HG02763 (cell line): ENCODE measurements around the gene KRTAP22-2.

Source experiments
- ATAC-seq: cut with Tn5 transposase; IDR thresholded peaks from one replicate; pipeline ENCODE4 v1.9.1; 2021; ENCODE audit warnings: mild to moderate bottlenecking, moderate library complexity; ENCODE audit not compliant: unreplicated experiment

The KRTAP22-2 gene

DNA sequence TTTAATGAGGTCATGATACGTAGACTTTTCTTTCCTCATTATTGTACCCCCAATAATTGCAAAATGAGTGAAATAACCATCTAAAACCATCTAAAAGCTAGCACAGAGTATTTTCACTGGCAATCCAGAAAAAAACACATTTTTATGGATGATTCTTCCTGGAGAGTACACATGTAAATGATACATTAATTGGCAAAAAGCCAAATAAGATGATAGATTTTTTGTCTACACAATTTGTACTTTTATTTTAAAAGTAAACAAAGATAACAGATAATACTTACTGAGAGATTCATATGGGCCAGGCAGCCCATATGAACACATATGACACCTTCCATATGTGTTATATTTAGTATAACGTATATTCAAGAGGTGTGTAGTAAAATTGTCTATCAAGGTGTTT is 26.6 kb downstream of the KRTAP22-2 start:
- no peak for ATAC-seq

DNA sequence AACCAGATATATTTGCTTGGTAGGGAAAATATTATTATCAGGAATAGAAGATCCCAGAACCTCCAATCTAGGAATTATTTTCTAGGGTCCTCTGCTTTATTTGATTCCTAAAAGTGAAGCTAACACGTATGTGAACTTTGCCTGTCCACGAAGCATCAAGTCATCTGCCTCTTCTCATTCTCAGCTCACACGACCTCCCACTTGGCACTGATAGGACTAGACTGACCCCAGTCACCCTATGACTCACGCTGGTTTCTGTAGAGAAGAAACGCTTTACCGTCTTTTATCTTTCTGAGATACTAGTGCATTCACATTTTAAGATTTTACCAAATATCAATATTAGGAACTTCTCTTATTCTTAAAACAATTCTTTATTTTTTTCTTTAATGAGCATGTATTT is 27.1 kb downstream of the KRTAP22-2 start:
- no peak for ATAC-seq

DNA sequence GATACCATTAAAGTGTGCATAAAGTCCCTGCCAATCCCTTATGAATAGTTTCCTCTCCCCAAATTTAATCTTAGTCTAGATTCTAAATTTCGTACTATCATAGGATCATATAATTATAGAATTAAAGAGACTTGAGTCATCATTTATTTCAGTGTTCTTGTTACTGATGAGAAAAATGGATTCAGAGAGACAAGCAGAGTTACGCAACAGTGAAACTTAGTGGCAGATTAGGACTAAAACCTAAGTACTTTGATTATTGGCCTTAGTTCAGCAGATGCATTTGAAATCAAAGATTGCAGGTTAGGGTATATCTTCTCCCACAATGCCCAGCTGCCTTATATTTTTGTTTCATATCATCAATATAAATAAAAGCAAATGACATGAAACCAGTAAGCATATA is 28.2 kb downstream of the KRTAP22-2 start:
- no peak for ATAC-seq

DNA sequence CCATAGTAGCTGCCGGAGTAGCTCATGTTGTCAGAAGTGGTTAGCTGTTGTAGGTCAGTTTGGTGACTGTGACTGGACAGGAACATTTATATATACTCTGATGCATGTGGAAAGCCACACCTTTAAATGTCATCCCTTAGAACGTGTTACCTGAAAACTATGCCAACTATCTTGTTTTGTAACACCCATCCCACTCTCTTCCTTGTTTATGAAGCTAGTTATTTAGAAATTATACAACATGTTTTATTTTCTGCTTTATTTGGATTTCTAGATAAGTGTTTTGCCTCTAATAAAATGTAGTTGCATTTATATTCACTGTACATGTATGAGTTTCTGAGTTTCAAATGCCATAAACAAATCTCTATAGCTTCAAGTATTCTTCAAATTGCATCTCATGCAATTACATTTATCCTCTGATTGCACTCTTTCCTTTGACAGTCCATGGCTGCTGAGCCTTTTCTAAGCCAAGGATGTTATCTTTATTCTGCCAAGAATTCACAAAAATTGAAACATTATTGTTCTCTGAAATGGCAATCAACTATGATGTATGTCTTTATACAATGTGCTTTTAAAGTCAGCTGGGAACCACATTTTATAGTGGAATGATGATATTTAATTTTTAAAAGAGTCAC is 28.8 kb downstream of the KRTAP22-2 start, which contains the start of gene KRTAP19-7:
KRTAP19-7 (minus strand) TSS at position 51 of the 632 bp plus-strand sequence; CDS start at position 26, 25 bp downstream.
- no peak for ATAC-seq

DNA sequence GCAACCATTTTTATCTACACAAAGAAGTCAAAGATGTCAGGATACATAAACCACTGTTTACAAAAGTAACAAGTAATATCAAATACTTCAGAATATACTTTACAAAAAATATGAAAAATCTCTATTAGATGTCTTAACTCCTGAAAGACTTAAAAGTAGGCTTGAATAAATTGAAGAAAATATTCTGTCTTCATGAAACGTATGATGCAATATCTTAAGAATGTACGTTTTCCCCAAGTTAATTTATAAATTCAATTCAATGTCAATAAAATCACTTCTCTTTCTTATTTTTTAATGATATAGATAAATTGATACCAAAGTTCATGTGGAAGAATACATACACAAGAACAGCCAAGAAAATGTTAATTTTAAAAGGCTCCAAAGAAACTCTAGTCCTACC is 35.1 kb downstream of the KRTAP22-2 start:
- ATAC-seq, result no peak

DNA sequence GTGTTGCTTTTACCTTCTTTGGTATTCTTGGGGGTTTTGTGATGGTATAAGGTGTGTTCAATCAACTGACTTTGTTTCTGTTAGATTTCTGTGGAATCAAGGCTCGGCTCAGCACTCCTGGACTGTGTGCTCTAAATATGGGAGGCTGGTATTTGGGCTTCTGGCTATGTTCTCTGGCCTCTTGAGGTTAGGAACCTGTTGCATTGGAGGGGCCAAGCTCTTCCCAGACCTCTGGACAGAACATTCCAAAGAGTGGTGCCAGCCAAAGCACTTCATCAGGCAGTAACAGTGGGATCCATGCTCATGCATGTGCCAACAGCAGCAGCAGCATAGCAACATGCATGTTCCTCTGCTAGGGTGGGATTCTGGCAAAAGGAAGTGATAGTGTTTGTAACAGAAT is 37.4 kb downstream of the KRTAP22-2 start:
- no peak for ATAC-seq

DNA sequence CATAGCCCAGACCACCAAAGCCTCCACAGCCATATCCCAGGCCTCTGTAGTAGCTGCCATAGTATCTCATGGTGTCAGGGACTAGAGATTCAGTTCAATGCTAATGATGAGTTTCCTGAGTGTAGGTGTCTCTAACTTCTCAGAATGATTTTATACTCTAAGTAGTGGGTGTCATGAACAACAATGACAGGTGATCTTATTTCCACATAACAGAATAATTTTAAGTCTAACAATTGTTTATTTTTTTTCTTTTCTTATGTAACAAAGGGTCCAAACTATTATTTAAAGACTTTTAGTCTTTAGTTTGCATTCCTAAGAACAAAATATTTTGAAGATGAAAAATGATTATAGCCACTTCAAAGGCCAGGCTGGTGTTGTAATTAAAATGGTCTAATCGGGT is 48.4 kb downstream of the KRTAP22-2 start, which contains the start of gene KRTAP19-6:
KRTAP19-6 (minus strand) TSS at position 101 of the 400 bp plus-strand sequence; CDS start at position 70, 31 bp downstream.
- no peak for ATAC-seq
